Subcutaneous adipose tissue (tissue), 4 donors: ENCODE data around the gene DHDH. TPM values are rescaled to one million over a fixed set of nuclear protein-coding genes. Genes with fewer than 3 reads are reported as not detected.

Experiments used
- CTCF ChIP-seq: fragments of 450-650 bp; IDR thresholded peaks from one replicate; pipeline ENCODE4 v1.5.1; 2016; ENCODE audit warnings: low read depth, mild to moderate bottlenecking, control low read depth, antibody characterized with exemption, moderate library complexity
- total RNA-seq, 4 donors: library from RNA; depleted of rRNA; stranded (reverse); fragments of >200 nt; gene quantifications; one replicate each; pipeline ENCODE4 v1.1.0, GENCODE V29; 2016

The DHDH gene
- total RNA-seq, 4 donors from 2014 or later: 1.1 TPM; not detected in 3

DNA sequence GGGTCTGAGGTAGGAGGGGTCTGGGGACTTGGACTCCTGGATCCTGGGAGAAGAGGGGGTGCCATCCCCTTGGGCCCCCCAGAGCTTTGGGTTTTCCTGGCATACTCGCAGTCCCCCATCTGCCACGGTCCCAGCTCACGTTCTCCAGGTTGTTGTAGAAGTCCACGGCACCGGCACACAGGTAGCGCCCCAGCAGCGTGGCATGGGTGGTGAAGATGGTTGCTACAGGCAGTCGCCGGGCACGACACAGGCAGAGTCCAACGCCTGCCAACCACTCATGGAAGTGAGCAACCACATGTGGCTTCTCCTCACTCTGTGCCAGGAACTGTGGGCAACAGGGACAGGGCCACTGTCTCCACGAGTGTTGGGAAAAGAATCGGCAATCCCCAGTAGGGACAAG lies 52.2 kb downstream of the DHDH start:
- no peak for TF ChIP-seq CTCF

GRCh38 chr19:48986211-48986610 lies 52.7 kb downstream of the DHDH start:
- TF ChIP-seq CTCF: no peak

DNA sequence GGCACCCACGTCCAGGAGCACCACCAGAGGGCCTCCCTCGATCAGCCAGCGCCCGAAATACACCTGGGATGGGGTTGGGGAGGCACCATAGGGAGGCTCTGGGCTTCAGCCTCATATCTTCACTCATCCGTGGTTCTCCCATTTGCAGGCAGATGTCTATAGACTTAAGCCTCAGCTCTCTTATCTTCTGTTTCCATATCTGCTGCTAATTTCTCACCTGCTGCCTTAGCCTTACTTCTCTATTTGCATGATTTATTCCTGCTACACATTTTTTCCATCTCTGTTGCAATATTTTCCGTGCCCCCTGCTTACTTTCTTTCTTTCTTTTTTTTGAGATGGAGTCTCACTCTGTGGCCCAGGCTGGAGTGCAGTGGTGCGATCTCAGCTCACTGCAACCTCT lies 53.8 kb downstream of the DHDH start:
- no peak for TF ChIP-seq CTCF

DNA sequence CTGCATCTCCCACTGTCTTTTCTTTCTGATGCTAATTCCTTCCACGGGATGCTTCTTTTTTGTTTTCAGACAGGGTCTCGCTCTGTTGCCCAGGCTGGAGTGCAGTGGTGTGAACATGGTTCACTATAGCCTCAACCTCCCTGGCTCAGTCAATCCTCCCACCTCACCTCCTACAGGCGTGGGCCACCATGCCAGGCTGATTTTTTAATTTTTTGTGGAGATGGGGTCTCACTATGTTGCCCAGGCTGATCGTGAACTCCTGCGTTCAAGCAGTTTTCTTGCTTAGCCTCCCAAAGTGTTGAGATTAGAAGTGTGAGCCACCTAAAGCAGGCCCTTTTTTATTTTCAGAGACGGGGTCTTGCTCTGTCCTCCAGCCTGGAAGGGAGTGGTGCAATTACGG lies 54.8 kb downstream of the DHDH start:
- TF ChIP-seq CTCF: no peak

- no peak for TF ChIP-seq CTCF
Observed at GRCh38 chr19:48988860-48989259, 55.4 kb downstream of the DHDH start.

DNA sequence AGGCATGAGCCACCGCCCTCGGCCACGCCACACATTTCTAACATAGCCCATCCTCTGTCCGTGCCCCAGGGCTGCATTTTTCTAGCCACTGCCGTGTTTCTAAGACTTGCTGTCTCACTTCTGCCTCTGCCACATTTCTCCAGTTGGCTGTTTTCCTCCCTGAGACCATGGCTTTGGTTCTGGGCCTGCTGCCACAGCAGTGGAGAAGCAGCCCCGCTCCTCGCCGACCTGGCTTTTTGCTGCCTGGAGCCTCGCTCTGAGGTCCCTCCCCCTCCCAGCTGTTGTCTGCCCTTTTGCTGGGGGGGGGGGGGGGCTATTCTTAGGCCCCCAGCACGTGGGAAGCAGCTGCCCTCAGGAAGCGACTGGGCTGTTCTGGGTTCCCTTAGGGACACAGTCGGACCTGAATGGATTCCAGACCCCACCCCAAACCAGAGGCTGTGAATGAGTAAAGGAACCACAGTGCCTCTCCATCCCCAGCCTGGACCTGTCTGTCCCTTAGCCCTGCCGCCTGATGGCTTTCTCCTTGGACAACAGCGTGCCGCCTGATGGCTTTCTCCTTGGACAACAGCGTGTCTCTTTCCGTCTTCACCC lies 56.3 kb downstream of the DHDH start:
- TF ChIP-seq CTCF: no peak

GRCh38 chr19:48990400-48990799 lies 56.9 kb downstream of the DHDH start:
- no peak for TF ChIP-seq CTCF
